Stimulated activated CD4-positive, alpha-beta T cell treated with anti-CD3 and anti-CD28 coated beads, Interleukin-12 subunit alpha, Interleukin-12 subunit beta, amount 100 ng/mL, for 4 hours (primary cell): Measurements from ENCODE around the gene SLC18B1.
"Not testable (repeated sequence)": the region's sequence is repeated elsewhere in the genome, so short reads cannot be mapped to it uniquely, and the experiment has no call there.

Experiments used
- DNase-seq: peaks from one replicate; pipeline ENCODE4 v3.0.0-alpha.2; 2020

Gene SLC18B1

DNA sequence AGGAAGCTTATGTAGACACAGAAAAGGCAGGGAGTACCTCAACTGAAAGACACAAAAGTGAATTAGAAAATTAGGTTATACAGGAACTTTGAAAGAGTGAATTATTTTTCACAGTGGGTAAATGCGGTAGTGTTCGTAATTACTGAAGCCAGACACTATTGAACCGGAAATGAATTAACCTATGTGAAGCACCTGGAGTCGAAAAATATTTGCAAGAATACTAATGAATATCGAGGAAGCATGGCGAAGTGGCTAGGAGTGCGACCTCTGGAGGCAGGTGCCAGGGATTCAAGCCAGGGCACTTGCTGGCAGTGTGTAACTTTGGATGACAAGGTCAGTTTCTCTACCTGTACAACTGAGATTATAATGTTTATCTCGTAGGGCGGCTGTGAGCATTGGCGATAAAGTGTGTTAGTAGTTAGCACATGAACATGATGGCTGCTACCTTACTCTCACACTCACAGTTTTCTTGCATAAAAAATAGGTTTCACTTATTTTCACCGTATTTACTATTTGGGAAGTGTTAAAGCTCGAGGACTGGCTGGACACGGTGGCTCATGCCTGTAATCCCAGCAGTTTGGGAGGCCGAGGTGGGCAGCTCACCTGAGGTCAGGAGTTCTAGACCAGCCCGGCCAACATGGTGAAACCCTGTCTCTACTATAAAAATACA is 567 bp upstream of the SLC18B1 start:
- peak; percentile 68 for DNase-seq

- DNase-seq, result no peak
These were observed 3.0 kb downstream of the SLC18B1 start for GRCh38 chr6:132795461-132795860.

DNA sequence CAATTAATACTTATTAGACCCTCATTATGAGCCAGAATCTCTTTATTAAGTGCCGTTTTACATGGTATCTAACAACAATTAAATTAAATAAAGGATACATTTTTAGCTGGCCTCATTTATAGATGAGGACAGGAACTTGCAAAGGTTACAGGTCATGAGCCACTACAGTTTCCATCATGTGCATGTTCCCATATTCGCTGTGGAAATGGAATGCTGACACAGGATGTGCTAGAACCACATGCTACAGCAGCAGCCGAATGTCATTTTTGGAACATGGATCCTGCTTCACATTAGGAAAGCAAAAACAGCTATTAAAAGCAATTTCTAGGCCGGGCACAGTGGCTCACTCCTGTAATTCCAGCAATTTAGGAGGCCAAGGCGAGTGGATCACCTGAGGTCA is 5.9 kb downstream of the SLC18B1 start:
- DNase-seq, result no peak

- no peak for DNase-seq
These were observed 8.0 kb downstream of the SLC18B1 start for GRCh38 chr6:132790450-132790849.

DNA sequence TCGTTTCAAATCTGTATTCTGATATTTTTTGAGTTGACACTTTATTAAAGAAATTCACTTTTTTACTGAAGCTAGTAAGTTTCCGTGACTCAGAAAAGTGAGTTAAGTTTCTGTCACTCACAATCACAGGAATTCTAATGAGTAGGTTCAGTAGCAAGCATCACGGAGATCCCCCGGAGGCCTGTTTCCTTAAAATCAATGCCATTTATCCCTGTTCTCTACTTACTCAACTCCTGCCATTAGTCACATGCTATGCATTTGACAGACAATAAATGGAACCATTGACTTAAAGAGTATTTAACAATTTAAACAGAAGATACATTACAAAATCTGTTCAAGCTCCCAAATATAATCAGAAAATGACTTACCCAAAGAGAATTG is 9.1 kb downstream of the SLC18B1 start:
- DNase-seq, result no peak

DNA sequence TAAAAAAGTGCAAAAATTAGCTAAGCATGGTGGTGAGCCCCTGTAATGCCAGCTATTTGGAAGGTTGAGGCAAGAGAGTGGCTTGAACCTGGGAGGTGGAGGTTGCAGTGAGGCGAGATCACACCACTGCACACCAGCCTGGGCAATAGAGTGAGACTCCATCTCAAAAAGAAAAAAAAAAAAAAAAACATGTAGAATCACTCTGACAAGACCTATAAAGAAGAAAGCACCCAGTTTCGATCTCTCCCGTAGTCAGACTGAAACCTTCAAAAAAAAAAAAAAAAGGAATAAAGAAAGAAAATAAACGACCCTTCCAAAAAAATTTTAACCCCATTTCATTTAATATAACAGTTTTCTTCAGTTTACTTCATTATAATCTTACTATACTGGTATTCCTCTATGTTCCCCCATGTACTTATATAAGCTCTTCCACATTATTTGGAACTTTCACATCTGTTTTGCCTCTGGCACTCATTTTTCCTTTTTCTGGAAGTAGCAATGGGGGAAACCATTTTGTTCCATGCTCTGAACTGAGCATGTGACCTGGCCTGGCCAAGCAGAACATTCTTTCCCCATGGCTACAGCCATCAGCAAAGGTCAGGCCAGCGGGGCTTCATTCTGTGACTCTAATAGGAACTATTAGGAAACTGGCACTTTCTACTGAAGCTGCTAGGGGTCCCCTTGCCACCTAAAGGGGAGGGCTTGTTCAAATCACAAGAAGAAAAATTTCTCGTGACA is 9.6 kb downstream of the SLC18B1 start:
- DNase-seq, result no peak

GRCh38 chr6:132785936-132786335 is 12.5 kb downstream of the SLC18B1 start:
- no peak for DNase-seq

- no peak for DNase-seq
These were observed 17.6 kb downstream of the SLC18B1 start for GRCh38 chr6:132780770-132781371.

DNA sequence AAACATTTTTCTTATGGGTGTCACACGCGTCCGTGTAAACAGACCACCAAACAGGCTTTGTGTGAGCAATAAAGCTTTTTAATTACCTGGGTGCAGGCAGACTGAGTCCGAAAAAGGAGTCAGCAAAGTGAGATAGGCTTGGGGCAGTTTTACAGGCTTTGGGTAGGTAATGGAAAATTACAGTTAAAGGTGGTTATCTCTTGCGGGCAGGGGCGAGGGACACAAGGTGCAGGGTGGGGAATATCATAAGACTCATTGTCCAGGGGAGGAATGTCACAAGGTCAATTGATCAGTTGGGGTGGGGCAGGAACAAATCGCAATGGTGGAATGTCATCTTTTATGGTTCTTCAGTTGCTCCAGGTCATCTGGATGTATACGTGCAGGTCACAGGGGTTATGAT is 20.6 kb downstream of the SLC18B1 start:
- DNase-seq, result not testable (repeated sequence)

GRCh38 chr6:132768051-132768517 is 30.4 kb downstream of the SLC18B1 start:
- DNase-seq, result no peak

GRCh38 chr6:132765560-132765959 is 32.9 kb downstream of the SLC18B1 start:
- DNase-seq, result no peak

- no peak for DNase-seq
These were observed 34.1 kb downstream of the SLC18B1 start for GRCh38 chr6:132764370-132764769.

GRCh38 chr6:132763269-132763668 is 35.2 kb downstream of the SLC18B1 start:
- DNase-seq, result peak; percentile 10

GRCh38 chr6:132760256-132760655 is 38.2 kb downstream of the SLC18B1 start:
- DNase-seq, result no peak

DNA sequence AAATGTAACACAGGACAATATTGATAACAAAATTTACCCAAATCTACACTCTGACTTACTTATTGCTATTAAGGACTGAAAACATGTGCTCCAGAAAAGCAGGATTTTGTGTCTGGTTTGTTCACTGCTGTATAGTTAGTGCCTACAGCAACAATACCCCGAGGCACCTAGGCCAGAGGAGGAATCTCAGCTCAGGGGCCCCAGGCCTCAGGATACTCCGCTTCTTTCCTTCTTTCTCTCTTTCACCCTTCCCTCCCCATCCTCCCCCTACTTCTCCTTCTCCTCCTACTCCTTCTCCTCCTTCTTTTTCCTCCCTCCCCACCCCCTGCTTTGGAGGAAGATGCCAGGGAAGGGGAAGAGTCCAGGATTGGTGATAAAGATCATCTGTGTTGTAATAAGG is 39.7 kb downstream of the SLC18B1 start:
- no peak for DNase-seq

GRCh38 chr6:132752255-132752654 is 46.2 kb downstream of the SLC18B1 start:
- no peak for DNase-seq

- no peak for DNase-seq
These were observed 46.6 kb downstream of the SLC18B1 start for GRCh38 chr6:132751828-132752227.

GRCh38 chr6:132751306-132751705 is 47.1 kb downstream of the SLC18B1 start:
- no peak for DNase-seq

DNA sequence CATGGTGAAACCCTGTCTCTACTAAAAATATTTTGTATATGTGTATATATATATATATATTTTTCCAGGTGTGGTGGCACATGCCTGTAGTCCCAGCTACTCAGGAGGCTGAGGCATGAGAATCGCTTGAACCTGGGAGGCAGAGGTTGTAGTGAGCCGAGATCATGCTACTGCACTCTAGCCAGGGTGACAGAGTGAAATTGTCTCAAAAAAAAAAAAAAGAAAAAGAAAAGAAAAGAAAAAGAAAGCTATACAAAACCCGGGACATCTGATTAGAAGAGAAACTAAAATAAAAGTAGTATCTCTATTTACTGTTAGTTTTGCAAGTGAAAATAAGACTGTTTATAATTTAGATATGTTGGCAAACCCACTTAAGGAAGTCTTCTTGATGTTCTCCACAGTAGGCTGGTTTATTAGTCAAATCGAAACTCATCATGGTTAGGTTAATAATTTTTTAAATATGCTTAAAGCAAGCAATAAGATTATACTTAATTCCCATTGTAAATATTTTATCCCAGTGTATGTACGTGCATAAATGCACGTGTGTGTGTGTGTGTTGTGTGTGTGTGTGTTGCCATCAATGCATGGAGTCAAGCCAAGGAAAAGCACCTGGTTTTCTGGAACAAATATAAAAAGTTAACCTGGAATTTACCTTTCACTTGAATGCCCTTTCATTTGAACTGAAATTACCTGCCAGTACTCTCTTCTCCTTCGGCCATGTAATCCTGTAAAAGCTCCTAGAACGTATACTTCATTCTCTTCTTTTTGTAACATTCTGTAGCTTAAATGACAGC is 47.8 kb downstream of the SLC18B1 start:
- DNase-seq, result no peak

GRCh38 chr6:132749111-132749510 is 49.3 kb downstream of the SLC18B1 start:
- DNase-seq, result no peak

DNA sequence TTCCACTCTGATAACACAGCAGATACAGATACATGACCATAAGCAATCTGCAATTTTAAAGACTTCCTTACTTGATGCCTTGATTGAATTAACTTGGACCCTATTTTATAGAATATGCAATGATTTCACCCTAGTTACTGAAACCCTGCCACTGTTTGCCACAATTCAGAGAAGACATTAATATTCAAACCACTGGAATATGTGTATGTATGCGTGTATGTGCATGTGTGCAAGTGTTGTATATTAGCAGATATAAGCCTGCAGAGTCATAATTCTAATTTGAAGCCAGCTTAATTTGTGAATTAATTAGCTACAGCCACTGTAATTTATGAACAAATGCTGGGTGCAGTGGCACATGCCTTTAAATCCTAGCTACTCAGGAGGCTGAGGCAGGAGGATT is 50.0 kb downstream of the SLC18B1 start:
- no peak for DNase-seq

GRCh38 chr6:132746048-132746447 is 52.4 kb downstream of the SLC18B1 start:
- DNase-seq, result no peak

DNA sequence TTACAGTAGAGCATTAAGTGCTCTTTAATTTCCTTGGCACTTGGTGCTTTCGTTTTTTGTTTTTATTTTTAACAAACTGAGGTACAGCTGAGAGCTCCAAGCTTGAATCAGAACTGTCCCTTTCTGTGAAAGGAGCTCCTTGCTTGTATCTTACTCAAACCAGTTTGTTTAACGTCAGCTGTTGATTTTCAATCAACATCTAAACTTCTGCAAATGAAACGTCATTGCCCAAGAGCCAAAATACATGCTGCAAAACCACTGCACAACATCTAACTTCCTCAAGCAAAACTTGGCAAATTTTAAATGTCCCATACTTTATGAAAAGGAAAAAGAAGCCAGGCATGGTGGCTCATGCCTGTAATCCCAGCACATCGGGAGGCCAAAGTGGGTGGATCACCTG is 55.9 kb downstream of the SLC18B1 start:
- DNase-seq, result no peak
